HG03575 (cell line): ENCODE results near the gene CACYBP.

Source experiments
- ATAC-seq: cut with Tn5 transposase; IDR thresholded peaks from one replicate; pipeline ENCODE4 v1.9.1; 2021; ENCODE audit not compliant: unreplicated experiment, insufficient number of reproducible peaks, low FRiP score; ENCODE audit errors: extremely low read depth

The CACYBP gene

DNA sequence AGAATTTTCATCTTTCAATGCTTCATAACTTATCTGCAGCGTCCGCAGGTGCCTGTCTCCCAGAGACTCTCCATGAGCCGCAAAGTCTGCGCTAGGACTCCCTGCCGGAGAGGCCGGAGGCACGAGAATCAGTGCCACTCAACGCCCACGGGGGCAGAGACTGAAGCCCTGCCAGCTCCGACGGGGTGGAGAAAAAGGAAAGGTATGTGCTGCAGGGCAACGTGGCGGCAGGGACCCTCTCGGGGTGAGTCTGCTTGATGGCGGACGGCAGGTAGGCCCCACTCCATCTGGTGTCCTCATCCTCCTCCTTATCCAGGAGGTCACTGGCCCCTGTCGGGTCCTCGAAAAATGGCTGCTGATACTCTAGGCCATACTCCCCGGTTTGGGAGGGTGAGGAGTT is 45.4 kb downstream of the CACYBP start:
- ATAC-seq = no peak

DNA sequence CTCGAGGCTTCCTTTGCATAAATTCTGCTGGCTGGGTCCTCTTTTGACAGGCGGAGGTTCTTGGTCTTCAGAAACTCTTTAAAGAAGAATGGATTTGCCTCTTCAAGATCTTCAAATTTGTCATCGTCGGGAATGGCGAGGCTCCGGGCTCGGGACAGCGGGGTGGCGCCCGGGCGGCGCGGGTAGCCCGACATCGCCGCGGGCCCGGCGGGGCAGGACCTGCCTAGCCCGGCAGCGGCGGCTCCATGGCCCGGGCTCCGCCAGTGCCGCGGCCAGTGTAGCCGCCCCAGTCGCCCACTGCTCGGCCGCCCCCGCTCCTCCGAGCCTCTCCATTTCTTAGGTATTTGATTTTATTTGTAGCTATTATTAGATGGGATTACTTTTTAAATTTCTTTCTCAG is 45.8 kb downstream of the CACYBP start:
- no peak for ATAC-seq

DNA sequence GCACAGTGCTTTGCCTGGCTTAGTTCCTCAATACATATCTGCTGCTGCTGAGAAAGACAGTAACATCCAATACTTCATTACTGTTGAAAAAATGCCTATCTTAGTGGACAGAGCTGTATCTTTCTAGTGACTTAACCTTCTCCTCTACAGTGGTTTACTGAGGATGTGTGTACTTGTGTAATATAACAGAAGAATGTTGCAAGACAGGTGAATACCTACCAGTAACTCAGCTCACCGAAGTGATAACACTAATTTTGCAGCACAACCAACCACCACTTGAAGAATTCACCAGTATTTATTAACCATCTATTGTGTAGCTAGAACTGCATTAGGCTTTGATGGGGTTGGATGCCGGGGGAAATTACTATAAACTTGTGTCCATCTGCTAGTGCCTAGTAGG is 51.2 kb downstream of the CACYBP start:
- no peak for ATAC-seq

DNA sequence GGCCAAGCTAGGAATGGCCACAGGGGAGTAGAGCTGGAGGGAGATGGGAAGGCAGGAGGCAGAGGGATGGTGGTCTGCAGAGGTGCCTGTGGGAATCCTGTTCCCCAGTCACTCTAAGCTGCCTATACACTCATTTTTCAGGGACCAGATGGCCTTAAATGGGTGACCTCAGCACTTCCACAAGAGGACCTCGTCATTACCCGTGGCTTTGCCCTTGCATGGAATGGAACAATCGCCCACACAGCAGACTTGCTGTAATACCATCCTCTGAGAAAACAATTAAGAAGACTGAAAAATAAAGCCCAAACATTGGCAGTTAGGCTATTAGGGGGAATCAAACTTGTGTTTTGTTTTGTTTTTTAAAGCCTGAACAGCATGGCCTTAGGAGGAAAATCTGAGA is 55.0 kb downstream of the CACYBP start:
- ATAC-seq = no peak
